ENCODE measurements around the gene ATF7IP2. TPM values are rescaled to one million over a fixed set of nuclear protein-coding genes. Genes with fewer than 3 reads are reported as not detected.
"Not testable (repeated sequence)": the region's sequence is repeated elsewhere in the genome, so short reads cannot be mapped to it uniquely, and the experiment has no call there.

Gene ATF7IP2, protein sequence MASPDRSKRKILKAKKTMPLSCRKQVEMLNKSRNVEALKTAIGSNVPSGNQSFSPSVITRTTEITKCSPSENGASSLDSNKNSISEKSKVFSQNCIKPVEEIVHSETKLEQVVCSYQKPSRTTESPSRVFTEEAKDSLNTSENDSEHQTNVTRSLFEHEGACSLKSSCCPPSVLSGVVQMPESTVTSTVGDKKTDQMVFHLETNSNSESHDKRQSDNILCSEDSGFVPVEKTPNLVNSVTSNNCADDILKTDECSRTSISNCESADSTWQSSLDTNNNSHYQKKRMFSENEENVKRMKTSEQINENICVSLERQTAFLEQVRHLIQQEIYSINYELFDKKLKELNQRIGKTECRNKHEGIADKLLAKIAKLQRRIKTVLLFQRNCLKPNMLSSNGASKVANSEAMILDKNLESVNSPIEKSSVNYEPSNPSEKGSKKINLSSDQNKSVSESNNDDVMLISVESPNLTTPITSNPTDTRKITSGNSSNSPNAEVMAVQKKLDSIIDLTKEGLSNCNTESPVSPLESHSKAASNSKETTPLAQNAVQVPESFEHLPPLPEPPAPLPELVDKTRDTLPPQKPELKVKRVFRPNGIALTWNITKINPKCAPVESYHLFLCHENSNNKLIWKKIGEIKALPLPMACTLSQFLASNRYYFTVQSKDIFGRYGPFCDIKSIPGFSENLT
- 31.4 TPM for polyA plus RNA-seq (2012; ENCODE audit: missing spikeins)

DNA sequence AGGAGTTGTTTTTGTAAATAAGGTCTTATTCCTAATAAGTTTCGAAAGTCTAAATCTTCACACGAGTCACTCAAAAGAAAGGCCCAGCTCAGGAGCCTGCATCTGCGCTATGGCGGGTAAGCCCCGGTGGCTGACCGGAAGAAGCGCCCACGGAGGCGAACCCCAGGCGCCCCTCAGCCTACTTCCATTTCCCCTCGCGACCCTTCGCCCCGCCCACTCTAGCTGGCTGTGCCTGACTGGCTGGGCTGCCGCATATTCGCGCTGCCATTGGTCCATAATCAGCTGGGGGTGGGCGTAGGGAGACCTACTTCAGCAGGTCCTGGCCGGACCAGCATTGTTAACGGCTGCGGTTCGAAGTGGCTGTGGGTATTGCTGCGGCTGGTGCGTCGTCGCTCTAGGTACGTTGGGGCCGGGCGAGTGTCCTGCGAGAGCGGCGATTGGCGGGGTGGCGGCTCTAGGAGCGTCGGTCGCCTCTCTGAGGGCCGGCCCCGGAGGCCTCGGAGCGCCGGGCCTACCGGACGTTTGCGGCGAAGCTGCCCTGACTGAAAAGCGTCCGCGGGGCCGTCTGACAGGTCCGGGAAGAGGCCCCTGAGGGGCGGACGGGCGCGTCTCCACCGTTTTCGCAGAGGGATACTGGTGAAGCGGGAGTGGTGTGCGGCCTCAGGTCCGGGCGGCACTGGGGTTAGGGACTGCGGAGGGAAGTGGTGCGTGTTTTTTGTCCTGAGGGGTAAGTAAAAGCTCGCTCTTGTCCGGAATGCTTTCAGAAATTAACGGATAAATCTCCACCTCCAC is at the start of gene ATF7IP2:
ATF7IP2 (plus strand) TSS at position 337 of the 792 bp plus-strand sequence. CDS start 44,560 bp downstream, outside the sequence.
- FAIRE-seq (peak; percentile 96), DNase-seq (ENCODE audit: insufficient read length) (peak; percentile 87)
- TF ChIP-seq TAF1 (IDR thresholded peaks at IDR 0.05; ENCODE audit: borderline replicate concordance, low read depth, low read length) (peak; percentile 61), POLR2A (IDR thresholded peaks at IDR 0.05; ENCODE audit: low read depth, low read length) (peak; percentile 97), POLR2AphosphoS5 (IDR thresholded peaks at IDR 0.05; ENCODE audit: low read depth, low read length) (peak; percentile 97)

DNA sequence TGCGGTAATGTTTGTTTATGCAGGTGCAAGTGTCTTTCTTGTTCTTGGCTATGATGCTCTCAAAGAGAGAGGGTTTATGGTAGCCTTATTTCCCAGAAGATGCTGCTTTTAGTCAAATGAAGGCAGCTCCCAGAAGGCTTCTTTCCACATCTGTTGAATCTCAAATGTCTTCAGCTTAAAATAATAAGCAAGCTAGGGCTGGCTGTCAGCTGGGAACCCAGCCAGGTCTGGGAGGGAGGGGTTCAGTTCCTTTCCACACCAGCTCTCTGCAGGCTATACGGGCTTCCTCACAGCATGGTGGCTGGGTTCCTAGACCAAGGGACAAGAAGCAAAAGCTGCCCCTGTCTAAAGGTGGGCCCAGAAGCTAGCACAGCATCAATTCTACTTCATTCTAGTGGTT is 47.4 kb upstream of the ATF7IP2 start:
- DNase-seq (ENCODE audit: insufficient read length) (no peak), FAIRE-seq (no peak)
- no peak for TF ChIP-seq POLR2AphosphoS5 (IDR thresholded peaks at IDR 0.05; ENCODE audit: low read depth, low read length)
- no peak for TF ChIP-seq POLR2A (IDR thresholded peaks at IDR 0.05; ENCODE audit: low read depth, low read length)
- no peak for TF ChIP-seq TAF1 (IDR thresholded peaks at IDR 0.05; ENCODE audit: borderline replicate concordance, low read depth, low read length)

DNA sequence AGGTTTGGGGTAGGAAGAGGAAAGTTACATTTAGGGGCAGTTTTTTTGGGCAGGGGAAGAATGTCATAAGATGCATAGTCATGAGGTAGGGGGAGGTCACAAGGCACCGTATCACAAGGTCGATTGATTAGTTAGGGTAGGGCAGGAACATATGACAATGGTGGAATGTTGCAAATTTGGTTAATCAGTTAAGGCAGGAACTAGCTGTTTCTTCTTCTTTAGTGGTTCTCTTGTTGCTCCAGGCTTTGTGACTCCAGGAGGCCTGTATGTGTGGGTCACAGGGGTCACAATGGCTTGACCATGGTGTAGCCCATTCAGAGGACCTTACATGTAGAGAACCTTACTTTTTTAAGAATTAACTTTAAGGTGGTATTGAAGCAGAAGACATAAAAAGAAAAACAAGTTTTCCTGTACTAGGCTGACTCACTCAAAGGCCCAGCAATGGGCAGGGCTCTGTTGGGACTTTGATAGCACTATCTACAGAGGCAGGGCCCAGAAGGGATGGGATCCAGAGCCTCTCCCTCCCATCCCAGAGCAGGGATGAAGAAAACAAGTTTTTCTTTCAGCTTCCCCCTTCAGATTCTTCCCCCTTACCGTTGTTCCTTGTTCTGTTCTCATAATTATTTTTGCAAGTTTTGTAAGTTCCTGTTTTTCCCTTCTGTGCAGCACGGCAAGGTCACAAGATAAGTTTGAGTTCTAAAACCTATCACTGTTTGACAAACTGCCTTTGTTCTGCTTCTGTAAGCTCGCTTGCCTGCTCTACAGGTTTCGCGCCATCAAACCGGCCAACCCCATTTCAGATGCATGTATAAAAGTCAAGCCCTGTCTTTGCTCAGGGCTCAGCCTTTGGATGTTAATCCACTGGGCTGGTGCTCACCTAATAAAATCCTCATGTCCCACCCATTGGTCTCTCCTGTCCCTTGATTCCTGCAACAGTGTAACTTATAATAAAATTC is 45.8 kb upstream of the ATF7IP2 start:
- no peak for FAIRE-seq
- TF ChIP-seq POLR2AphosphoS5 (IDR thresholded peaks at IDR 0.05; ENCODE audit: low read depth, low read length) (no peak), TAF1 (IDR thresholded peaks at IDR 0.05; ENCODE audit: borderline replicate concordance, low read depth, low read length) (no peak), POLR2A (IDR thresholded peaks at IDR 0.05; ENCODE audit: low read depth, low read length) (no peak)
- no peak for DNase-seq (ENCODE audit: insufficient read length)

DNA sequence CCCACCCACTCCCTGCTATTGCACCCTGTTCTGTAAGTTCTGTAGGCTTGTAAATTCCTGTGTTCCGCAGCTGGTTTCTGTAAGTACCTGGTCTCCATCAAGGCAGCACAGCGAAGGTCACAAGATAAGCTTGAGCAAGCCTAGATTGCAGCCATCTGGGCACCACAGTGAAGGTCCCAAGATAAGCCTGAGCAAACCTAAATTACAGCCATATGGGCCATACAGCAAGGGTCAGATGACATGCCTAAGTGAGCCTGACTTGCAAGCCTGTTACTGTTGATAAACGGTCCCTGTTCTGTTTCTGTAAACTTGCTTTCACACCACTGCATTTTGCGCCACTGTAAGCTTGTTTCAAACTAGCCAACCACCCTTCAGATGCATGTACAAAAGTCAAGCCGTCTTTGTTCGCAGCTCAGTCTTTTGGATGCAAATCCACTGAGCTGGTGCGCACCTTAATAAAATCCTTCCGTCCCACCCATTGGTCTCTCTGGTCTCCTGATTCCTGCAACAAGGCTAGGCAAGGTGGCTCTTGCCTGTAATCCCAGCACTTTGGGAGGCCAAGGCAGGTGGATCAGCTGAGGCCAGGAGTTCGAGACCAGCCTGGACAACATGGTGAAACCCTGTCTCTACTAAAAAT is 42.6 kb upstream of the ATF7IP2 start:
- TF ChIP-seq TAF1 (IDR thresholded peaks at IDR 0.05; ENCODE audit: borderline replicate concordance, low read depth, low read length) (no peak), POLR2AphosphoS5 (IDR thresholded peaks at IDR 0.05; ENCODE audit: low read depth, low read length) (no peak), POLR2A (IDR thresholded peaks at IDR 0.05; ENCODE audit: low read depth, low read length) (no peak)
- DNase-seq (ENCODE audit: insufficient read length): no peak
- FAIRE-seq: no peak

DNA sequence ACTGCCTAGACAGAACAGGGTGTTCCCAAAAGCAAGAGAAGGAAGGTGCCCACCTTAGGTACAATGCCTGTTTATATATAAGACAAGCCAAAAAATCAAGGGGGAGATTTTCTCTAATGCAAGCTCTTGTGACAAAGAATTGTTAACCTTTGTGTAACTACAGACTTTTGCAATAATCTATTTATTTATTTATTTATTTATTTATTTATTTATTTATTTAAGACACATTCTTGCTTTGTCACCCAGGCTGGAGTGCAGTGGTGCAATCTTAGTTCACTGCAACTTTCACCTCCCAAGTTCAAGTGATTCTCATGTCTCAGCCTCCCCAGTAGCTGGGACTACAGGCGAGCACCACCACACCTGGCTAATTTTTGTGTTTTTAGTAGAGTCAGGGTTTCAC is 41.2 kb upstream of the ATF7IP2 start:
- not testable (repeated sequence) for FAIRE-seq; DNase-seq (ENCODE audit: insufficient read length)

DNA sequence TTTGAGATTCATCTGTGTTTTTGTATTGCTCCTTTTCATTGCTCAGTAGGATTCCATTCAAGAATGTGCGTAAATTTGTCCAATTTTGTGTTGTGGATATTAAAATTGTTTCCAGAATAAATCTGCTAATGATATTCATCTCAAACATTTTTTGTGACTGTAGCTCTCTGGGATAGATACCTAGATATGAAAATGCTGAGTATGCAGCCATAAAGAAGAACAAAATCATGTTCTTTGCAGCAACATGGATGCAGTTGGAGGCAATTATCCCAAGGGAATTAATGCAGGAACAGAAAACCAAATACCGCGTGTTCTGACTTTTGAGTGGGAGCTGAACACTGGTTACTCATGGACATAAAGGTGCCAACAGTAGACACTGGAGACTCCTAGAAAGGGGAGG is 40.2 kb upstream of the ATF7IP2 start:
- no peak for FAIRE-seq
- DNase-seq (ENCODE audit: insufficient read length): no peak
- TF ChIP-seq POLR2A (IDR thresholded peaks at IDR 0.05; ENCODE audit: low read depth, low read length) (no peak), POLR2AphosphoS5 (IDR thresholded peaks at IDR 0.05; ENCODE audit: low read depth, low read length) (no peak), TAF1 (IDR thresholded peaks at IDR 0.05; ENCODE audit: borderline replicate concordance, low read depth, low read length) (no peak)

DNA sequence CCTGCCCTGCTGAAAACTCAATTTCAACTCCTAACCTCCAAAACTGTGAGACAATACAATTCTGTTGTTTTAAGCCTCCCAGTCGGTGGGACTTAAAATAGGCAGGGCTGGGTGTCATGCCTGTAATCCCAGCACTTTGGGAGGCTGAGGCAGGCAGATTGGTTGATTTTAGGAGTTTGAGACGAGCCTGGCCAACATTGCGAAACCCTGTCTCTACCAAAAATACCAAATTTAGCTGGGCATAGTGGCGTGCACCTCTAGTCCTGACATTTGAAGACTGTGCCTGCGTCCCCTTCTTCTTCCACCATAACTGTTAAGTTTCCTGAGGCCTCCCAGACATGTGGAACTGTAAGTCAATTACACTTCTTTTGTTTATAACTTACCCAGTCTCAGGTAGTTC is 36.0 kb upstream of the ATF7IP2 start:
- FAIRE-seq: no peak
- no peak for DNase-seq (ENCODE audit: insufficient read length)
- no peak for TF ChIP-seq TAF1 (IDR thresholded peaks at IDR 0.05; ENCODE audit: borderline replicate concordance, low read depth, low read length)
- no peak for TF ChIP-seq POLR2AphosphoS5 (IDR thresholded peaks at IDR 0.05; ENCODE audit: low read depth, low read length)
- TF ChIP-seq POLR2A (IDR thresholded peaks at IDR 0.05; ENCODE audit: low read depth, low read length): no peak

DNA sequence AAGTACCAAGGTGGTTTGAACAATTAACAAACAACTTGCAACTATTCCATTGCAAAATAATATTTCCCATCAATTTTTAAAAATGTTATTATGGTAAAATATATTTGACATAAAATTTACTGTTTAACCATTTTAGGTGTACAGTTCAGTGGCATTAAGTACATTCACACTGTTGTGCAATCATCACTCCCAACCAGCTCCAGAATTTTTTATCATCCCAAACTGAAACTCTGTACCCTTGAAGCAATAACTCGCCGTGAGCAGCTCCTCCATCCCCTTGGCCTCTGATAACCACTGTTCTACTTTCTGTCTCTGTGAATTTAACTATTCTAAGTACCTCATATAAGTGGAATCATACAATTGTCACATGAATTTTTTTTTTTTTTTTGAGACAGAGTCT is 33.6 kb upstream of the ATF7IP2 start:
- FAIRE-seq (no peak), DNase-seq (ENCODE audit: insufficient read length) (no peak)
- TF ChIP-seq TAF1 (IDR thresholded peaks at IDR 0.05; ENCODE audit: borderline replicate concordance, low read depth, low read length) (no peak), POLR2AphosphoS5 (IDR thresholded peaks at IDR 0.05; ENCODE audit: low read depth, low read length) (no peak), POLR2A (IDR thresholded peaks at IDR 0.05; ENCODE audit: low read depth, low read length) (no peak)

DNA sequence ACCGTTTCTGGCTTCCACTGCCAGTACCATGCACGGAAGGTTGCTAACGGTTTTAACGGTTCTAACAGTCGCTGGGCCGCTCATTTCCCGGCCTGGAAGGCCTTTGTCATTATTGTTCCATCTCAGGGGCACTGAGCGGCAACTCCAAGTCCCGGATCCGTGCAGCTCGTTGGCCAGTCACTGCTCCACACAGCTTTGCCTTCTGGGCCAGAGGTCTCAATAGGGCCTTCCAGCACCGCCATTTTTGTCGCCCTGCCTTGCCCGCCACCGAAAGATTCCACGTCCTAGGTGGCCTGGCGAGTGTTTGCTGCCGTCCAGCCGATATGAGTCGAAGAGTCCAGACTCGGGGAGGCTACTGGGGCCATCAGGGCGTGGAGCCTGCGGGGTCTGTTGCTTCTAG is 30.3 kb upstream of the ATF7IP2 start:
- no peak for TF ChIP-seq TAF1 (IDR thresholded peaks at IDR 0.05; ENCODE audit: borderline replicate concordance, low read depth, low read length)
- no peak for TF ChIP-seq POLR2AphosphoS5 (IDR thresholded peaks at IDR 0.05; ENCODE audit: low read depth, low read length)
- TF ChIP-seq POLR2A (IDR thresholded peaks at IDR 0.05; ENCODE audit: low read depth, low read length): no peak
- no peak for FAIRE-seq
- no peak for DNase-seq (ENCODE audit: insufficient read length)

Measured in GM12892 (cell line).